GM12878 (cell line): Measurements from ENCODE around the gene ANKFY1. TPM values are rescaled to one million over a fixed set of nuclear protein-coding genes. Genes with fewer than 3 reads are reported as not detected.

ENCODE experiments used
- ATAC-seq: fragments of 200-7000 bp; cut with Tn5 transposase; 3 replicates; pipeline ENCODE4 v1.9.1; 2020; ENCODE audit warnings: mild to moderate bottlenecking, moderate library complexity
- BruUV-seq: library from RNA; stranded (reverse); fragments of 400-500 nt; replicated peaks from 2 replicates; lab custom pipeline; 2021; lab: Mats Ljungman, UMichigan
- CTCF ChIA-PET: fragments of 300-600 bp; sonication (Branson Sonifier 250); formaldehyde crosslinking; extraction: SDS; loops from one replicate; lab custom pipeline; 2021; ENCODE audit warnings: inconsistent platforms; lab: Yijun Ruan, JAX
- POLR2A ChIA-PET: fragments of 350-600 bp; formaldehyde crosslinking; extraction: SDS; loops from one replicate; lab custom pipeline; 2021; ENCODE audit warnings: inconsistent platforms; lab: Charles Lee
- RAD21 ChIA-PET: fragments of 300-600 bp; sonication (Branson Sonifier 250); formaldehyde crosslinking; loops from one replicate; lab custom pipeline; 2023; ENCODE audit warnings: antibody characterized with exemption; ENCODE audit not compliant: unreplicated experiment; lab: Charles Lee
- SMC1A ChIA-PET: fragments of 300-600 bp; sonication (Branson Sonifier 250); formaldehyde crosslinking; loops from one replicate; lab custom pipeline; 2023; ENCODE audit not compliant: unreplicated experiment, uncharacterized antibody; lab: Charles Lee
- DNase-seq: peaks from one replicate; pipeline ENCODE4 v3.0.0-alpha.2; 2011; ENCODE audit warnings: low read depth, low spot score
- FAIRE-seq: peaks from 3 replicates; lab custom pipeline; 2011; peaks lifted over from hg19 to GRCh38; lab: Jason Lieb, UNC
- H2AFZ ChIP-seq: 2 replicates; pipeline ENCODE4 v1.6.0; 2011; ENCODE audit warnings: low read depth, low read length, control low read depth; ENCODE audit not compliant: control insufficient read depth
- H3K27ac ChIP-seq: 2 replicates; pipeline ENCODE4 v1.5.1; 2011; ENCODE audit warnings: control low read depth; ENCODE audit not compliant: control insufficient read depth, insufficient read depth
- H3K27me3 ChIP-seq, 2 experiments: replicated peaks in 1 of 2; 2 replicates each; pipeline versions ENCODE4 v1.6.0 to v1.6.1; 2011; ENCODE audit warnings: low read length in 1 of 2; ENCODE audit not compliant: control insufficient read depth in 2 of 2, insufficient read depth in 2 of 2
- H3K36me3 ChIP-seq, 2 experiments: 2 replicates each; pipeline ENCODE4 v1.5.1; 2011; ENCODE audit warnings: low read length in 1 of 2; ENCODE audit not compliant: control insufficient read depth in 2 of 2, insufficient read depth in 2 of 2
- H3K4me1 ChIP-seq: 2 replicates; pipeline ENCODE4 v1.6.1; 2011; ENCODE audit warnings: mild to moderate bottlenecking, low read length, moderate library complexity, mixed read lengths; ENCODE audit not compliant: control insufficient read depth, insufficient read depth
- H3K4me2 ChIP-seq: 2 replicates; pipeline ENCODE4 v1.6.0; 2011; ENCODE audit warnings: control low read depth; ENCODE audit not compliant: control insufficient read depth, insufficient read depth
- H3K4me3 ChIP-seq: fragments of 200-600 bp; sonication (generic); 2 replicates; pipeline ENCODE4 v1.5.1; 2016
- H3K79me2 ChIP-seq: 2 replicates; pipeline ENCODE4 v1.6.0; 2011; ENCODE audit warnings: low read length; ENCODE audit not compliant: control insufficient read depth, insufficient read depth
- H3K9ac ChIP-seq: 2 replicates; pipeline ENCODE4 v1.8.0; 2011; ENCODE audit warnings: low read length, control low read depth, mixed read lengths; ENCODE audit not compliant: control insufficient read depth, insufficient read depth
- H3K9me3 ChIP-seq: replicated peaks from 3 replicates; pipeline ENCODE4 v1.5.1; 2011; ENCODE audit warnings: mild to moderate bottlenecking, low read length; ENCODE audit not compliant: control insufficient read depth, insufficient read depth
- H4K20me1 ChIP-seq: 2 replicates; pipeline ENCODE4 v1.6.0; 2011; ENCODE audit not compliant: control insufficient read depth, insufficient read depth
- BHLHE40 ChIP-seq, 2 experiments: fragments of 450-650 bp in 1 of 2; IDR thresholded peaks; 2 replicates each; pipeline ENCODE4 v1.6.1; 2011 to 2017; ENCODE audit warnings: low read depth in 2 of 2, borderline replicate concordance in 1 of 2, improper control_type of control experiment in 1 of 2, low read length in 1 of 2, mild to moderate bottlenecking in 1 of 2
- CHD4 ChIP-seq: fragments of 200-600 bp; sonication (generic); IDR thresholded peaks from 2 replicates; pipeline ENCODE4 v1.6.1; 2016; ENCODE audit warnings: mild to moderate bottlenecking
- SMAD1 ChIP-seq: fragments of 450-650 bp; IDR thresholded peaks from 2 replicates; pipeline ENCODE4 v1.6.1; 2018; ENCODE audit warnings: mild to moderate bottlenecking, low read depth; ENCODE audit not compliant: partially characterized antibody
- ZNF217 ChIP-seq: fragments of 450-650 bp; IDR thresholded peaks from 2 replicates; pipeline ENCODE4 v1.6.1; 2017; ENCODE audit warnings: antibody characterized with exemption, mild to moderate bottlenecking
- WGBS: methylation state at CpG from one replicate; pipeline ENCODE4 v1.1.6; 2016; ENCODE audit warnings: low lambda C conversion rate; ENCODE audit not compliant: insufficient replicate concordance, insufficient coverage; ENCODE audit errors: missing lambda C conversion rate; 5-methylcytosine and 5-hydroxymethylcytosine counted together
- in situ Hi-C: fragments of 300-500 bp; cut with MboI; formaldehyde crosslinking; loops from 9 replicates; pipeline ENCODE4 v1.14.3; 2018; ENCODE audit warnings: mixed read lengths
- intact Hi-C: fragments of 100-400 bp; cut with micrococcal nuclease; formaldehyde crosslinking; loops from one replicate; pipeline ENCODE4 v1.14.2; 2022; ENCODE audit not compliant: unreplicated experiment
- polyA plus RNA-seq, 11 experiments: library from polyadenylated mRNA; depleted of rRNA in 4 of 11; unstranded in 6 of 11; stranded (reverse) in 5 of 11; fragments of >200 nt; fragmentation: Nextera tagmentation in 4 of 11; fragmentation: Illumina TruSeq in 1 of 11; extraction: Ambion mirVana in 4 of 11; extraction: Trizol in 1 of 11; gene quantifications; 1 replicate in 1 of 11; 2 replicates in 10 of 11; pipeline versions ENCODE4 v1.2.1 to v1.2.3, GENCODE V29; 2011 to 2016; ENCODE audit warnings: inconsistent platforms in 2 of 11, missing spikeins in 2 of 11, low read depth in 1 of 11
- total RNA-seq, 4 experiments: library from RNA; depleted of rRNA in 3 of 4; stranded (reverse); fragments of >200 nt in 3 of 4; fragmentation: Illumina TruSeq in 1 of 4; extraction: Trizol in 1 of 4; gene quantifications; 2 replicates each; pipeline versions ENCODE4 v1.2.1 to v1.2.3, GENCODE V29; 2013 to 2021
- TF ChIP-seq, protein P1 (sequence below): fragments of 450-650 bp; formaldehyde crosslinking; IDR thresholded peaks from 2 replicates; pipeline ENCODE4 v1.4.0; 2020; ENCODE audit warnings: mild to moderate bottlenecking, moderate library complexity
- TF ChIP-seq, protein P2 (sequence below): fragments of 450-650 bp; IDR thresholded peaks from 2 replicates; pipeline ENCODE4 v1.6.1; 2018; ENCODE audit warnings: mild to moderate bottlenecking, low read depth, moderate library complexity; ENCODE audit not compliant: partially characterized antibody
- TF ChIP-seq, protein P3 (sequence below): fragments of 150-350 bp; IDR thresholded peaks from 2 replicates; pipeline ENCODE4 v1.6.1; 2014; ENCODE audit warnings: mild to moderate bottlenecking, low read depth, low read length
- TF ChIP-seq, protein P4 (sequence below): IDR thresholded peaks from 2 replicates; pipeline ENCODE4 v1.6.1; 2012; ENCODE audit warnings: low read length, inconsistent platforms

ANKFY1 gene
- total and polyA plus RNA-seq, 10 of the 15 experiments (the other 5 are each of a cell fraction or from before 2014, with no cell fraction given): 3.0 to 27.7 (median 16.4) TPM

DNA sequence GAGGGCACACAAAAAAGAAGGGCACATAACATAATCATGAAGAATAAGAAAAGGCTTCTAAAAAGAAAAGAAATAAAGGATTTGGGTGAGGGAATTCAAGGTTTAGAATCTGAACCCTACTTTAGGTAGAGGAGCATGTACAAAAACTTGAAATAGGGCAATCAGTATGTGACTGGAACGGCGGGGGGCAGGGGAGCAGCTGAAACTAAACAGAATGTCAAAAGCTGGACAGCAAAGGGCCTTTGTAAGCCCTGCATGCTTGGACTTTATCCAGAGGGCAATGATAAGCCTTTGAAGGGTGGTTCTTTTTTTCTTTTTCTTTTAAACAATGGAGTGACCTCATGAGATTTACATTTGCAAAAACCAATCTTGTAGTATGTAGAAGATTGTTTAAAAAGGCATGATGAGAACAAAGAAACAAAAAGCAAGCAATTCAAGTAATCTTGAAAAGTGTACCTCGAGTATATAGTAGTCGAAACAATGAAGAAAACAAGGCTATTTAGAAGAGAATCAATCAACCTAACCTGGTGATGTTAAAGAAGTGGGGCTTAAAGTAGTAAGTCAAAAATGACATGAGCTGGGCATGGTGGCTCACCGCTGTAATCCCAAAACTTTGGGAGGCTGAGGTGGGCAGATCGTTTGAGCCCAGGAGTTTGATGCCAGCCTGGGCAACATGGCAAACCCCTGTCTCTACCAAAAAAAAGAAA is 46.7 kb upstream of the ANKFY1 start:
- FAIRE-seq (no peak), DNase-seq (no peak), ATAC-seq (no peak)
- Histone ChIP-seq H3K79me2 (peaks cover 77% of the 10 kb centered on the region), H4K20me1 (peaks cover 8% of the 10 kb centered on the region; the same call in 1 of the 2 replicates), H2AFZ (no peak overlapping the region), H3K27me3 (no peaks in the 10 kb centered on the region), H3K9ac (no peak overlapping the region), H3K4me2 (no peak overlapping the region), H3K9me3 (no peaks in the 10 kb centered on the region), H3K4me3 (no peak overlapping the region), H3K4me1 (peaks cover 18% of the 10 kb centered on the region), H3K36me3 (peaks cover 3 to 23% of the 10 kb centered on the region in 2 experiments), H3K27ac (no peak overlapping the region)
- SMC1A ChIA-PET: interaction anchor here (1.4 kb wide), 1 partner anchor 16 kb away, joined by 4 read pairs; no protein-coding TSS in a partner anchor
- TF ChIP-seq, protein P1, sequence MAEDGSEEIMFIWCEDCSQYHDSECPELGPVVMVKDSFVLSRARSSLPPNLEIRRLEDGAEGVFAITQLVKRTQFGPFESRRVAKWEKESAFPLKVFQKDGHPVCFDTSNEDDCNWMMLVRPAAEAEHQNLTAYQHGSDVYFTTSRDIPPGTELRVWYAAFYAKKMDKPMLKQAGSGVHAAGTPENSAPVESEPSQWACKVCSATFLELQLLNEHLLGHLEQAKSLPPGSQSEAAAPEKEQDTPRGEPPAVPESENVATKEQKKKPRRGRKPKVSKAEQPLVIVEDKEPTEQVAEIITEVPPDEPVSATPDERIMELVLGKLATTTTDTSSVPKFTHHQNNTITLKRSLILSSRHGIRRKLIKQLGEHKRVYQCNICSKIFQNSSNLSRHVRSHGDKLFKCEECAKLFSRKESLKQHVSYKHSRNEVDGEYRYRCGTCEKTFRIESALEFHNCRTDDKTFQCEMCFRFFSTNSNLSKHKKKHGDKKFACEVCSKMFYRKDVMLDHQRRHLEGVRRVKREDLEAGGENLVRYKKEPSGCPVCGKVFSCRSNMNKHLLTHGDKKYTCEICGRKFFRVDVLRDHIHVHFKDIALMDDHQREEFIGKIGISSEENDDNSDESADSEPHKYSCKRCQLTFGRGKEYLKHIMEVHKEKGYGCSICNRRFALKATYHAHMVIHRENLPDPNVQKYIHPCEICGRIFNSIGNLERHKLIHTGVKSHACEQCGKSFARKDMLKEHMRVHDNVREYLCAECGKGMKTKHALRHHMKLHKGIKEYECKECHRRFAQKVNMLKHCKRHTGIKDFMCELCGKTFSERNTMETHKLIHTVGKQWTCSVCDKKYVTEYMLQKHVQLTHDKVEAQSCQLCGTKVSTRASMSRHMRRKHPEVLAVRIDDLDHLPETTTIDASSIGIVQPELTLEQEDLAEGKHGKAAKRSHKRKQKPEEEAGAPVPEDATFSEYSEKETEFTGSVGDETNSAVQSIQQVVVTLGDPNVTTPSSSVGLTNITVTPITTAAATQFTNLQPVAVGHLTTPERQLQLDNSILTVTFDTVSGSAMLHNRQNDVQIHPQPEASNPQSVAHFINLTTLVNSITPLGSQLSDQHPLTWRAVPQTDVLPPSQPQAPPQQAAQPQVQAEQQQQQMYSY (CRISPR knock-in tag): no peak
- TF ChIP-seq SMAD1 (no peak), BHLHE40 (IDR thresholded peaks at IDR 0.05; ENCODE audit: borderline replicate concordance in 1 of 2, low read depth in 2 of 2, low read length in 1 of 2) (no peak), ZNF217 (no peak), CHD4 (no peak)
- TF ChIP-seq, protein P2, sequence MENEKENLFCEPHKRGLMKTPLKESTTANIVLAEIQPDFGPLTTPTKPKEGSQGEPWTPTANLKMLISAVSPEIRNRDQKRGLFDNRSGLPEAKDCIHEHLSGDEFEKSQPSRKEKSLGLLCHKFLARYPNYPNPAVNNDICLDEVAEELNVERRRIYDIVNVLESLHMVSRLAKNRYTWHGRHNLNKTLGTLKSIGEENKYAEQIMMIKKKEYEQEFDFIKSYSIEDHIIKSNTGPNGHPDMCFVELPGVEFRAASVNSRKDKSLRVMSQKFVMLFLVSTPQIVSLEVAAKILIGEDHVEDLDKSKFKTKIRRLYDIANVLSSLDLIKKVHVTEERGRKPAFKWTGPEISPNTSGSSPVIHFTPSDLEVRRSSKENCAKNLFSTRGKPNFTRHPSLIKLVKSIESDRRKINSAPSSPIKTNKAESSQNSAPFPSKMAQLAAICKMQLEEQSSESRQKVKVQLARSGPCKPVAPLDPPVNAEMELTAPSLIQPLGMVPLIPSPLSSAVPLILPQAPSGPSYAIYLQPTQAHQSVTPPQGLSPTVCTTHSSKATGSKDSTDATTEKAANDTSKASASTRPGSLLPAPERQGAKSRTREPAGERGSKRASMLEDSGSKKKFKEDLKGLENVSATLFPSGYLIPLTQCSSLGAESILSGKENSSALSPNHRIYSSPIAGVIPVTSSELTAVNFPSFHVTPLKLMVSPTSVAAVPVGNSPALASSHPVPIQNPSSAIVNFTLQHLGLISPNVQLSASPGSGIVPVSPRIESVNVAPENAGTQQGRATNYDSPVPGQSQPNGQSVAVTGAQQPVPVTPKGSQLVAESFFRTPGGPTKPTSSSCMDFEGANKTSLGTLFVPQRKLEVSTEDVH: no peak
- TF ChIP-seq, protein P3, sequence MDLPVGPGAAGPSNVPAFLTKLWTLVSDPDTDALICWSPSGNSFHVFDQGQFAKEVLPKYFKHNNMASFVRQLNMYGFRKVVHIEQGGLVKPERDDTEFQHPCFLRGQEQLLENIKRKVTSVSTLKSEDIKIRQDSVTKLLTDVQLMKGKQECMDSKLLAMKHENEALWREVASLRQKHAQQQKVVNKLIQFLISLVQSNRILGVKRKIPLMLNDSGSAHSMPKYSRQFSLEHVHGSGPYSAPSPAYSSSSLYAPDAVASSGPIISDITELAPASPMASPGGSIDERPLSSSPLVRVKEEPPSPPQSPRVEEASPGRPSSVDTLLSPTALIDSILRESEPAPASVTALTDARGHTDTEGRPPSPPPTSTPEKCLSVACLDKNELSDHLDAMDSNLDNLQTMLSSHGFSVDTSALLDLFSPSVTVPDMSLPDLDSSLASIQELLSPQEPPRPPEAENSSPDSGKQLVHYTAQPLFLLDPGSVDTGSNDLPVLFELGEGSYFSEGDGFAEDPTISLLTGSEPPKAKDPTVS: no peak
- TF ChIP-seq, protein P4, sequence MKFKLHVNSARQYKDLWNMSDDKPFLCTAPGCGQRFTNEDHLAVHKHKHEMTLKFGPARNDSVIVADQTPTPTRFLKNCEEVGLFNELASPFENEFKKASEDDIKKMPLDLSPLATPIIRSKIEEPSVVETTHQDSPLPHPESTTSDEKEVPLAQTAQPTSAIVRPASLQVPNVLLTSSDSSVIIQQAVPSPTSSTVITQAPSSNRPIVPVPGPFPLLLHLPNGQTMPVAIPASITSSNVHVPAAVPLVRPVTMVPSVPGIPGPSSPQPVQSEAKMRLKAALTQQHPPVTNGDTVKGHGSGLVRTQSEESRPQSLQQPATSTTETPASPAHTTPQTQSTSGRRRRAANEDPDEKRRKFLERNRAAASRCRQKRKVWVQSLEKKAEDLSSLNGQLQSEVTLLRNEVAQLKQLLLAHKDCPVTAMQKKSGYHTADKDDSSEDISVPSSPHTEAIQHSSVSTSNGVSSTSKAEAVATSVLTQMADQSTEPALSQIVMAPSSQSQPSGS: no peak
- intact Hi-C loops (no loop called here), in situ Hi-C loops (no loop called here)
- BruUV-seq: no TSS peak
- WGBS: 85% methylated on average over 6 of the region's 6 CpGs
- CTCF ChIA-PET: interaction anchor here (1.1 to 1.4 kb wide), 2 partner anchors 7 to 10 kb away, joined by 3 read pairs; no protein-coding TSS in a partner anchor
- RAD21 ChIA-PET: no interaction called here
- POLR2A ChIA-PET: no interaction called here
